Fibroblast of gingiva (primary cell): ENCODE results near the gene SUGCT.
"Not testable (repeated sequence)": the region's sequence is repeated elsewhere in the genome, so short reads cannot be mapped to it uniquely, and the experiment has no call there.

Experiments used
- DNase-seq: peaks from one replicate; pipeline ENCODE4 v3.0.0-alpha.2; 2011; ENCODE audit warnings: low read depth

SUGCT gene

GRCh38 chr7:40572810-40573465 lies 438.1 kb downstream of the SUGCT start:
- peak; percentile 25 for DNase-seq

GRCh38 chr7:40579401-40579800 lies 444.6 kb downstream of the SUGCT start:
- no peak for DNase-seq

- peak; percentile 9 for DNase-seq
Observed at GRCh38 chr7:40580776-40581175, 446.0 kb downstream of the SUGCT start.

GRCh38 chr7:40582539-40582938 lies 447.7 kb downstream of the SUGCT start:
- no peak for DNase-seq

GRCh38 chr7:40583667-40584444 lies 449.1 kb downstream of the SUGCT start:
- peak; percentile 27 for DNase-seq

- DNase-seq, result no peak
Observed at GRCh38 chr7:40584667-40585433, 450.0 kb downstream of the SUGCT start.

- DNase-seq, result peak; percentile 63
Observed at GRCh38 chr7:40586197-40586596, 451.4 kb downstream of the SUGCT start.

GRCh38 chr7:40587419-40587818 lies 452.6 kb downstream of the SUGCT start:
- DNase-seq, result no peak

GRCh38 chr7:40595129-40595528 lies 460.3 kb downstream of the SUGCT start:
- no peak for DNase-seq

- DNase-seq, result no peak
Observed at GRCh38 chr7:40595832-40596231, 461.0 kb downstream of the SUGCT start.

- DNase-seq, result no peak
Observed at GRCh38 chr7:40597517-40597916, 462.7 kb downstream of the SUGCT start.

GRCh38 chr7:40598915-40599314 lies 464.1 kb downstream of the SUGCT start:
- DNase-seq, result no peak

GRCh38 chr7:40599836-40600235 lies 465.0 kb downstream of the SUGCT start:
- no peak for DNase-seq

- DNase-seq, result not testable (repeated sequence)
Observed at GRCh38 chr7:40602351-40602750, 467.5 kb downstream of the SUGCT start.

- DNase-seq, result peak; percentile 35
Observed at GRCh38 chr7:40604601-40605438, 470.0 kb downstream of the SUGCT start.

GRCh38 chr7:40608321-40609075 lies 473.7 kb downstream of the SUGCT start:
- peak; percentile 54 for DNase-seq

- no peak for DNase-seq
Observed at GRCh38 chr7:40610461-40610860, 475.7 kb downstream of the SUGCT start.

GRCh38 chr7:40611095-40611871 lies 476.5 kb downstream of the SUGCT start:
- DNase-seq, result no peak

GRCh38 chr7:40612298-40612697 lies 477.5 kb downstream of the SUGCT start:
- DNase-seq, result no peak

- DNase-seq, result no peak
Observed at GRCh38 chr7:40619647-40620046, 484.8 kb downstream of the SUGCT start.
